Measurements from ENCODE around the gene NDFIP1. TPM values are rescaled to one million over a fixed set of nuclear protein-coding genes. Genes with fewer than 3 reads are reported as not detected.

The NDFIP1 gene
- total and polyA plus RNA-seq, 2 of the 4 experiments (the other 2 are of a cell fraction): 7.7 to 15.4 TPM

- in situ Hi-C loops (cut with MboI; ENCODE audit: low sequenced_read_pairs): loop anchor here (25.0 kb wide), 1 partner anchor 433 kb away; the partner anchor contains the start of gene ARAP3
- no peak overlapping the region for H3K18ac ChIP-seq (ENCODE audit: low read depth, low read length)
- POLR2A ChIA-PET (ENCODE audit: unreplicated experiment): no interaction called here
- no peak overlapping the region for H2BK15ac ChIP-seq (ENCODE audit: low read depth, low read length)
- H2AFZ ChIP-seq (replicated peaks; ENCODE audit: low read length, poor library complexity): no peak overlapping the region
- dilution Hi-C loops (cut with HindIII; ENCODE audit: low sequenced_read_pairs, unreplicated experiment): no loop called here
- no peak overlapping the region for H3K4ac ChIP-seq (ENCODE audit: low read depth, low read length)
- no peaks in the 10 kb centered on the region for H3K27me3 ChIP-seq (ENCODE audit: control insufficient read depth, insufficient read depth, low read length)
- H3K36me3 ChIP-seq (ENCODE audit: control insufficient read depth, insufficient read depth, low read length): peaks cover 4% of the 10 kb centered on the region
- no peak for ATAC-seq (ENCODE audit: low read depth)
- no peak overlapping the region for H3K14ac ChIP-seq (replicated peaks; ENCODE audit: low read depth, low read length)
- peak overlapping the region; percentile 54 for H3K23ac ChIP-seq (ENCODE audit: low read depth, low read length)
- no peak overlapping the region for H2BK120ac ChIP-seq (ENCODE audit: low read depth, low read length)
- peaks cover 70% of the 10 kb centered on the region for H4K20me1 ChIP-seq (ENCODE audit: insufficient read depth, low read length)
- H4K5ac ChIP-seq (ENCODE audit: low read depth, low read length): no peak overlapping the region
- DNase-seq: no peak
- no peak overlapping the region for H2BK5ac ChIP-seq (ENCODE audit: low read depth, low read length, poor library complexity, severe bottlenecking)
- H2AK5ac ChIP-seq (ENCODE audit: low read depth, low read length): peak overlapping the region; percentile 21; the same call in 1 of the 2 replicates
- H4K8ac ChIP-seq (ENCODE audit: low read depth in 2 of 2, low read length in 2 of 2): no peak overlapping the region
- no peaks in the 10 kb centered on the region for H3K9me3 ChIP-seq (ENCODE audit: control insufficient read depth, insufficient read depth, low read length)
- peaks cover 4% of the 10 kb centered on the region; the same call in 1 of the 2 replicates for H3K4me1 ChIP-seq (ENCODE audit: control insufficient read depth, insufficient read depth, low read length)
- no peak overlapping the region for H3K4me3 ChIP-seq (ENCODE audit: insufficient read depth, low read depth, low read length)
- no TSS peak for BruUV-seq (replicated peaks)
- peaks cover 5% of the 10 kb centered on the region; the same call in 1 of the 2 replicates for H3K9me1 ChIP-seq (ENCODE audit: insufficient read depth, low read length)
- no peak overlapping the region for H3K27ac ChIP-seq (ENCODE audit: insufficient read depth, low read length)
- H3K9ac ChIP-seq (ENCODE audit: low read depth, low read length): no peak overlapping the region
- no peak overlapping the region for H2AK9ac ChIP-seq (replicated peaks; ENCODE audit: low read depth, low read length, poor library complexity)
- H3K4me2 ChIP-seq (ENCODE audit: low read depth, low read length): no peak overlapping the region; the same call in 1 of the 2 replicates
- peaks cover 38 to 72% of the 10 kb centered on the region in 2 experiments for H3K79me1 ChIP-seq (ENCODE audit: low read depth in 1 of 2, low read length in 2 of 2)
- CTCF ChIA-PET: interaction anchor here (1.2 kb wide), 1 partner anchor 10 kb away, joined by 4 read pairs; no protein-coding TSS in a partner anchor
- intact Hi-C loops (cut with micrococcal nuclease): no loop called here
- no peak overlapping the region for H2BK20ac ChIP-seq (ENCODE audit: low read depth, low read length)
- no peak overlapping the region for H3K56ac ChIP-seq (ENCODE audit: extremely low read depth, insufficient read depth, low read length)
- 50% methylated on average over 1 of the region's 3 CpGs; no CpG with 5 or more reads in 1 of the 2 experiments for WGBS, 2 experiments (ENCODE audit: extremely low coverage in 2 of 2, insufficient read length in 1 of 2)
- H4K91ac ChIP-seq (ENCODE audit: insufficient read depth, low read depth, low read length): no peak overlapping the region
- TF ChIP-seq RCOR1 (IDR thresholded peaks at IDR 0.05; ENCODE audit: insufficient replicate concordance, low read length) (no peak), SMC3 (IDR thresholded peaks at IDR 0.05; ENCODE audit: low read depth, low read length) (no peak), BHLHE40 (IDR thresholded peaks at IDR 0.05; ENCODE audit: low read depth, low read length) (no peak), RFX5 (IDR thresholded peaks at IDR 0.05; ENCODE audit: low read depth, low read length) (no peak), USF2 (IDR thresholded peaks at IDR 0.05; ENCODE audit: low read depth, low read length) (no peak), NFE2L2 (IDR thresholded peaks at IDR 0.05; ENCODE audit: low read depth, low read length) (no peak), CEBPB (IDR thresholded peaks at IDR 0.05; ENCODE audit: low read depth, low read length) (no peak), MXI1 (IDR thresholded peaks at IDR 0.05; ENCODE audit: borderline replicate concordance, low read depth, low read length) (no peak), CHD1 (IDR thresholded peaks at IDR 0.05; ENCODE audit: low read depth, low read length) (no peak), ELK1 (IDR thresholded peaks at IDR 0.05; ENCODE audit: borderline replicate concordance, low read depth, low read length) (no peak), FOS (IDR thresholded peaks at IDR 0.05; ENCODE audit: low read depth, low read length) (no peak), MAZ (IDR thresholded peaks at IDR 0.05; ENCODE audit: borderline replicate concordance, low read depth, low read length) (no peak), MAFK (IDR thresholded peaks at IDR 0.05; ENCODE audit: low read depth, low read length) (no peak), RAD21 (IDR thresholded peaks at IDR 0.05; ENCODE audit: low read length) (no peak), CTCF (conservative IDR thresholded peaks at IDR 0.05; ENCODE audit: low read depth, low read length) (no peak)
Observed at GRCh38 chr5:142120247-142120935, 11.8 kb downstream of the NDFIP1 start.
